HS-5 (cell line): Measurements from ENCODE around the gene ZNF134.

Source experiments
- DNase-seq: peaks from one replicate; pipeline ENCODE4 v3.0.0-alpha.2; 2012; ENCODE audit warnings: low read depth

The ZNF134 gene

GRCh38 chr19:57641715-57642234 lies 27.7 kb downstream of the ZNF134 start:
- DNase-seq = no peak

GRCh38 chr19:57642396-57643046 lies 28.5 kb downstream of the ZNF134 start:
- DNase-seq = no peak

DNA sequence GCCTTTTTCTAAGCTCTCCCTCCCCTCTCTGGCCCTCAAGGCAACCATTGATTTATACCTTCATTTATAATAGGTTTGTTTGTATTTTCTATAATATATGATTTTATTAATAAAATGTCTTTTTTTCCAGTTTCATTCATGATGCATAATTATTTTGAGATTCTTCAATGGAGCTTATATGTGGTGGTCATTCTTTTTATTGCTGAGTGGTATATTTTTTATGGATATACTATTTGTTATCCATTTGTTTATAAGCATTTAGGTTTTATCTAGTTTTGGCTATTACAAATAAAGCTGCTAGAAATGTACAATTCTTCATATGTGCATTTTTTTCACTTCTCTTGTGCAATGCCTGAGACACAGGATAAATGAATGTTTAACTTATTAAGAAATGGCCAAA lies 29.7 kb downstream of the ZNF134 start:
- DNase-seq = no peak

DNA sequence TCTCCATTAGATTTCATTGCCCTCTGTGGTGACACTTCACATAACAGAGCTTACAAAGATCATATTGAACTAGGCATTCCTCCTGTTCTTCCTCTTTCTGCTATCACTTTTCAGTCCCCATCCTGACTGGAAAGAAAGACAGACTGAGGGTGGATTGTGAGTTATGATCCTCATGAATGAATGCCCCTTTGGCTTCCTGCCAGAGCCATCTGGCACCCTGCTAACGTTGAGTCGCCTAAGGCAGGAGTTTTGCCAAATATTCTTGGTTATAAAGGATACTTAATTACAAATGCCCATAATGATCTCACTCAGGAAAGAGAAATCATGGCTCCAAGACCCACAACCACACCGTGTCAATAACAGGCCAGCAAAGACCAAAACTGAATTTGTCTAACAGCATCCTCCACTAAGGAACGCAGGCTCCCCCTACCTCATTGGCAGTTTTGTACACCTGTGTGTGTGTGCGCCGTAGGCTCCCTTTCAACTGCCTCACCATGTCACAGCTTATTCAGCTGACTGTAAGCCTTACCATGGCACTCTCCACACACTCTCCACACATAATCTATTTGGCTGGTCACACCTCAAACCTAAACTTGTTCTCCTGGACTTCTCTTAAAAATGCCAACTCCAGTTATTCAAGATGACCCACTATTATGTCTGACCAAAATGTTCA lies 34.4 kb downstream of the ZNF134 start:
- DNase-seq = no peak

DNA sequence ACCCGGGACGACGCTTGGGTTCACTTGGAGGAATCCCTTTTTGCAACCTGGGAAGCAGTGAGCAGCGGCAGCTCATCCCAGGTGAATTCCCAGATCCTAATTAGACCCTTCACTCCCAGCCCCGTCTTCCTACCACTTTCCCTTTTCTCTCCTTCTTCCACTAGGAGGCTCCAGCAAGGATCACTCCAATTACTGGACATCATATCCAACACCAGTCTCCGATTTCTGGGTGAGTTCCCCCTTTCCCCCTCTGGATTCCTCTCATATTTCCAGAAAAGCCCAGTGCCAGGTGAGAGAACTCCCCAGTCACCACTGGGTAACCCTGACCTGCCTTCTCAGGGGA lies 37.6 kb downstream of the ZNF134 start:
- no peak for DNase-seq

GRCh38 chr19:57653689-57654088 lies 39.6 kb downstream of the ZNF134 start:
- no peak for DNase-seq

DNA sequence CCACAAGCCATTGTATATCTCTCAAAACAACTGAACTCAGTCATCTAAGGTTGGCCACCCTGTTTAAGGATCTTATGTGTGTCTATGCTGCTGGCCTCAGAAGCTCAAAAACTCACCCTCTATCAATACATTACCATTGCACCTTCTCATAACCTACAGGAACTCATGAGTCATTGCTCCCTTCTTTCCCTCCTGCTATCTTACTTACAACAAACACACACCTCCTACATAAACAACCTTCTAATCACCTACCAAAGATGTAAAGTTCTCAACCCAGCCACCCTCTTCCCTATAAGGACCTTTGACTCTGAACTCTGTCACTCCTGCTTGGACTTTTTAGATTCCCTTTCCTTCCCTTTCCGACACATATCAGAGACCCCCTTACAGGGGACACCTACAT lies 41.4 kb downstream of the ZNF134 start:
- no peak for DNase-seq

DNA sequence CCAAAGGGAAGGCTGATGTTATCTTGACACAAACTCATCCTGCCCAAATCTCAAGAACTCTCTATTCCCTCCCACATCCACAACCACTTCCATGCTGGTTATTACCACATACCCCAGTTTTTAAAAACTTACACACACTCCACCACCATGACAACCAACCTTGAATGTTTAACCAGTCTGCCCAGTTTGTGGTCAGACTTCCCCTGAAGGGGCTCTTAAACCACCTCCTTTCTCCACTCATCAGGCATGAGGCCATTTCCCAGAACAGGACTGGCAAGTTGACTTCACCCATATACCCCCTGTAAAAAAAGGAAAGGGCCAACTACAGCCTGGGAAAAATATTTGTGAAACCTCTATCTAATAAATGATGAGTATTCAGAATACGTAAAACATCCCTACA lies 42.3 kb downstream of the ZNF134 start:
- DNase-seq = no peak

GRCh38 chr19:57664269-57665127 lies 50.5 kb downstream of the ZNF134 start:
- no peak for DNase-seq

GRCh38 chr19:57665261-57665806 lies 51.3 kb downstream of the ZNF134 start:
- DNase-seq = no peak

DNA sequence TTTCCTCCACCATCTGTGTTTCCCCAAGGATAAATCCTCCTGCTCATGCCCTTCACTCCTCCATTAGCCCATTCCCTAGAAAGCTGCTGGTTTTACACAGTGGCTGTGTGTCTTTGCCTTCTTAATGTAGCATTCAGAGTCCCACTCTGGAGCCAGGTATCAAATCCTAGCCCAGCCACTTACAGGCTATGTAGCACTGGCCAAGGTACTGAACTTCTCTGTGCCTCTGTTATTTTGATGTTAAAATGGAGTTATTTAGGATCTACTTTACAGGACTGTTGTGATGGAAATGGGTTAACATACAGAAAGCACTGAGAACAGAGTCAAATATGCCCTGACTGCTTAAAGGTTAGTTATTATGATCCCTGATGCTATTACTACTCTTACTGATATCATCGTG lies 53.2 kb downstream of the ZNF134 start:
- no peak for DNase-seq

DNA sequence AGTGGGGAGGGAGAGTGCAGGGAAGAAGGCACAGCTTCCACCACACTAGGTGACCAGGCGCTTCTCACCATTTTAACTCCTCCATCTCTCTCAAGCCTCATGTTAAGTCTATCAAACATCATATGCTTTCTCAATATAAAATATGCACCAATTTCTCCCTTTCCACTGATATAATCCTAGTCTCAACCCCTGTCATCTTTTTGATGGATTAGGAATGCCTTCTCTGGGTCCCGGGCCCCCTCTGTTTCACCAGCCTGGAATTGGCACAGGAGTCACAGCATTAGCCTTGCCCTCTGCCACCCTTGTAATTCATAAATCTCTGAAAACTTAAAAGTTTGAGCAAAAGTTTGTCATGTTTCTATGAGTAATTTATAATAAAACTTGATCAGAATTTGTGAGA lies 54.6 kb downstream of the ZNF134 start, which contains the start of gene ZSCAN4:
Gene ZSCAN4, plus strand, starts transcription at position 301 of the 400 bp plus-strand sequence. CDS start 7,211 bp downstream, outside the sequence.
- no peak for DNase-seq

- DNase-seq = no peak
These were observed 57.3 kb downstream of the ZNF134 start for GRCh38 chr19:57671124-57671895.

GRCh38 chr19:57672466-57672865 lies 58.4 kb downstream of the ZNF134 start:
- no peak for DNase-seq
